CD14-positive monocyte (primary cell): Measurements from ENCODE around the gene MRPL34. TPM values are rescaled to one million over a fixed set of nuclear protein-coding genes. Genes with fewer than 3 reads are reported as not detected.

Experiments used
- DNase-seq, 3 donors: peaks; one replicate each; pipeline ENCODE4 v3.0.0-alpha.2; 2011 to 2022
- H2AFZ ChIP-seq: 2 replicates; pipeline ENCODE4 v1.6.0; 2012; ENCODE audit warnings: mild to moderate bottlenecking, low read depth, low read length, inconsistent platforms; ENCODE audit not compliant: insufficient read depth, poor library complexity, severe bottlenecking
- H3K27ac ChIP-seq, 2 donors: 1 replicate in 1 of 2; 2 replicates in 1 of 2; pipeline ENCODE4 v1.5.1; 2012 to 2013; ENCODE audit warnings: low read length in 2 of 2, control low read depth in 1 of 2, inconsistent platforms in 1 of 2, low read depth in 1 of 2, mild to moderate bottlenecking in 1 of 2
- H3K27me3 ChIP-seq, 2 donors: one replicate each; pipeline versions ENCODE4 v1.6.0 to v1.6.1; 2011 to 2013; ENCODE audit warnings: low read length in 2 of 2; ENCODE audit not compliant: control insufficient read depth in 2 of 2, insufficient read depth in 2 of 2
- H3K36me3 ChIP-seq, 2 donors: replicated peaks in 1 of 2; 1 replicate in 1 of 2; 2 replicates in 1 of 2; pipeline versions ENCODE4 v1.5.1 to v1.6.1; 2012 to 2013; ENCODE audit warnings: low read length in 2 of 2, control low read depth in 1 of 2, inconsistent platforms in 1 of 2, mild to moderate bottlenecking in 1 of 2; ENCODE audit not compliant: insufficient read depth in 2 of 2, control insufficient read depth in 1 of 2
- H3K4me1 ChIP-seq, 2 donors: 1 replicate in 1 of 2; 2 replicates in 1 of 2; pipeline versions ENCODE4 v1.5.1 to v1.6.1; 2012 to 2013; ENCODE audit warnings: low read length in 2 of 2, control low read depth in 1 of 2, inconsistent platforms in 1 of 2, mild to moderate bottlenecking in 1 of 2, moderate library complexity in 1 of 2; ENCODE audit not compliant: insufficient read depth in 2 of 2, control insufficient read depth in 1 of 2
- H3K4me2 ChIP-seq: replicated peaks from 2 replicates; pipeline ENCODE3; 2012; ENCODE audit warnings: low read length, moderate library complexity, mild to moderate bottlenecking; ENCODE audit not compliant: poor library complexity, severe bottlenecking; ENCODE audit errors: extremely low read depth
- H3K4me3 ChIP-seq, 3 experiments: fragments of 200-600 bp in 1 of 3; sonication (generic) in 1 of 3; replicated peaks in 1 of 3; 1 replicate in 2 of 3; 2 replicates in 1 of 3; pipeline ENCODE4 v1.5.1; 2011 to 2013; ENCODE audit warnings: low read length in 3 of 3, mild to moderate bottlenecking in 3 of 3, control low read depth in 2 of 3, low read depth in 2 of 3, inconsistent platforms in 1 of 3, moderate library complexity in 1 of 3
- H3K79me2 ChIP-seq: 2 replicates; pipeline ENCODE4 v1.6.0; 2012; ENCODE audit warnings: mild to moderate bottlenecking, control low read depth, inconsistent platforms, low read length, moderate library complexity; ENCODE audit not compliant: insufficient read depth
- H3K9ac ChIP-seq: 2 replicates; pipeline ENCODE4 v1.6.0; 2017; ENCODE audit warnings: low read length, mild to moderate bottlenecking; ENCODE audit not compliant: insufficient read depth, poor library complexity, severe bottlenecking
- H3K9me3 ChIP-seq, 2 donors: replicated peaks in 1 of 2; 1 replicate in 1 of 2; 2 replicates in 1 of 2; pipeline versions ENCODE4 v1.5.1 to v1.6.1; 2012 to 2013; ENCODE audit warnings: low read length in 2 of 2, control low read depth in 1 of 2; ENCODE audit not compliant: control insufficient read depth in 1 of 2, insufficient read depth in 1 of 2
- H4K20me1 ChIP-seq: 2 replicates; pipeline ENCODE4 v1.6.0; 2012; ENCODE audit warnings: mild to moderate bottlenecking, low read length, control low read depth, moderate library complexity; ENCODE audit not compliant: insufficient read depth
- H3K27ac Mint-ChIP-seq, 7 donors: one replicate each; pipeline ENCODE4 v1.8.0; 2020; ENCODE audit warnings: mild to moderate bottlenecking in 7 of 7, mixed read lengths in 7 of 7, moderate library complexity in 6 of 7, inconsistent platforms in 2 of 7
- H3K27me3 Mint-ChIP-seq, 3 donors: one replicate each; pipeline ENCODE4 v1.8.0; 2021 to 2022; ENCODE audit warnings: low read depth in 3 of 3, mild to moderate bottlenecking in 3 of 3, mixed read lengths in 3 of 3, moderate library complexity in 3 of 3, inconsistent platforms in 1 of 3
- H3K36me3 Mint-ChIP-seq, 2 donors: one replicate each; pipeline ENCODE4 v1.8.0; 2020; ENCODE audit warnings: mixed read lengths in 2 of 2, inconsistent platforms in 1 of 2, mild to moderate bottlenecking in 1 of 2
- H3K4me1 Mint-ChIP-seq: one replicate; pipeline ENCODE4 v1.8.0; 2020; ENCODE audit warnings: mild to moderate bottlenecking, mixed read lengths
- H3K4me3 Mint-ChIP-seq, 2 donors: one replicate each; pipeline ENCODE4 v1.8.0; 2020; ENCODE audit warnings: mild to moderate bottlenecking in 2 of 2, mixed read lengths in 2 of 2, moderate library complexity in 1 of 2
- H3K9me3 Mint-ChIP-seq, 7 donors: one replicate each; pipeline ENCODE4 v1.8.0; 2020 to 2022; ENCODE audit warnings: mixed read lengths in 7 of 7, mild to moderate bottlenecking in 6 of 7, moderate library complexity in 6 of 7, inconsistent platforms in 2 of 7
- WGBS: methylation state at CpG from one replicate; pipeline ENCODE4 v1.1.5; 2013; ENCODE audit warnings: missing lambda C conversion rate; ENCODE audit not compliant: insufficient coverage; 5-methylcytosine and 5-hydroxymethylcytosine counted together
- intact Hi-C, 2 donors: fragments of 100-400 bp; cut with micrococcal nuclease; formaldehyde crosslinking; loops; one replicate each; pipeline versions ENCODE4 v1.15.0 to v1.15.1; 2023
- polyA plus RNA-seq, 3 donors: library from polyadenylated mRNA; depleted of rRNA in 1 of 3; unstranded in 2 of 3; stranded (reverse) in 1 of 3; fragments of 300-500 nt in 2 of 3; fragments of >200 nt in 1 of 3; fragmentation: Illumina TruSeq in 2 of 3; gene quantifications; 1 replicate in 2 of 3; 2 replicates in 1 of 3; pipeline ENCODE4 v1.2.3, GENCODE V29; 2012 to 2021
- TF ChIP-seq, protein P1 (sequence below): fragments of 200-600 bp; IDR thresholded peaks from one replicate; pipeline ENCODE4 v1.8.0; 2022; ENCODE audit warnings: antibody characterized with exemption, mild to moderate bottlenecking

The MRPL34 gene
- polyA plus RNA-seq, 3 donors = 13.2 to 208 (median 155) TPM

DNA sequence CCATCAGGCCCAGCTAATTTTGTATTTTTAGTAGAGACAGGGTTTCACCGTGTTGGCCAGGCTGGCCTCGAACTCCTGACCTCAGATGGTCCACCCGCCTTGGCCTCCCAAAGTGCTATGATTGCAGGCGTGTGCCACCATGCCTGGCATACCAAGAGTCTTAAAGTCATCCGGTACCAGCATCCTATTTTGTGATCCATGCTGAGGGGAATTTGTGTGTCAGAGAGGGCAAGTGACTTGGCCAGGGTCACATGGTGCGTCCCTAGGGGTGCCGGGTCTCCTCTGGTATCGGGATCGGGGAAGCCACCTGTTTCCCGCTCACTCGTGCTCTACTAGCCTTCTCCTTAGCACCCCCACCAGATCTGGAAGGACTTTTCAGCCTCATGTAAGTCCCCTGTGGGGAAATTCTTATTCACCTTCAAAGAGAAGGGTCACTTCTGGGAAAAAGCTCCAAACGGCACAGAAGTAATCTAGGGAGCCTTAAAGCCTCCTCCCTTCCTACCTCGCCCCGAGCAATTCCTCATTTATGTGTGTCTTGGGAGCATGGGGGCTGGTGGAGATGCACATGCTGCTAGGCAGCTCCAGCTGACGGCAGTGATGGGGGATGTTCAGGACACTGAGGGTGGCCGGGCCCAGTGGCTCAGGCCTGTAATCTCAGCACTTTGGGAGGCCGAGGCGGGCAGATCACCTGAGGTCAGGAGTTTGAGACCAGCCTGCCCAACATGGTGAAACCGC, 30.1 kb upstream of the MRPL34 start:
- no peaks in the 10 kb centered on the region for H4K20me1 ChIP-seq
- peaks cover 52 to 70% of the 10 kb centered on the region in 2 donors for H3K36me3 Mint-ChIP-seq
- no peak overlapping the region for H3K4me2 ChIP-seq
- H3K36me3 ChIP-seq = peaks cover 55 to 79% of the 10 kb centered on the region in 2 donors
- no peaks in the 10 kb centered on the region for H3K79me2 ChIP-seq
- peaks cover 7% of the 10 kb centered on the region in 2 donors for H3K4me1 ChIP-seq
- intact Hi-C loops = no loop called here
- H3K4me1 Mint-ChIP-seq = peaks cover 6% of the 10 kb centered on the region
- WGBS = 98% methylated on average over 9 of the region's 19 CpGs
- no peak overlapping the region for H3K9ac ChIP-seq
- no peak overlapping the region for H3K4me3 ChIP-seq
- H3K9me3 Mint-ChIP-seq = no peaks in the 10 kb centered on the region
- H3K4me3 Mint-ChIP-seq = no peak overlapping the region
- H2AFZ ChIP-seq = no peak overlapping the region
- peak overlapping the region in 1 of 7 donors; percentile 66 for H3K27ac Mint-ChIP-seq
- H3K27me3 ChIP-seq = no peaks in the 10 kb centered on the region
- H3K9me3 ChIP-seq = no peaks in the 10 kb centered on the region
- H3K27ac ChIP-seq = no peak overlapping the region
- H3K27me3 Mint-ChIP-seq = peaks cover 0 to 2% (median 0%) of the 10 kb centered on the region in 3 donors
- TF ChIP-seq, protein P1, sequence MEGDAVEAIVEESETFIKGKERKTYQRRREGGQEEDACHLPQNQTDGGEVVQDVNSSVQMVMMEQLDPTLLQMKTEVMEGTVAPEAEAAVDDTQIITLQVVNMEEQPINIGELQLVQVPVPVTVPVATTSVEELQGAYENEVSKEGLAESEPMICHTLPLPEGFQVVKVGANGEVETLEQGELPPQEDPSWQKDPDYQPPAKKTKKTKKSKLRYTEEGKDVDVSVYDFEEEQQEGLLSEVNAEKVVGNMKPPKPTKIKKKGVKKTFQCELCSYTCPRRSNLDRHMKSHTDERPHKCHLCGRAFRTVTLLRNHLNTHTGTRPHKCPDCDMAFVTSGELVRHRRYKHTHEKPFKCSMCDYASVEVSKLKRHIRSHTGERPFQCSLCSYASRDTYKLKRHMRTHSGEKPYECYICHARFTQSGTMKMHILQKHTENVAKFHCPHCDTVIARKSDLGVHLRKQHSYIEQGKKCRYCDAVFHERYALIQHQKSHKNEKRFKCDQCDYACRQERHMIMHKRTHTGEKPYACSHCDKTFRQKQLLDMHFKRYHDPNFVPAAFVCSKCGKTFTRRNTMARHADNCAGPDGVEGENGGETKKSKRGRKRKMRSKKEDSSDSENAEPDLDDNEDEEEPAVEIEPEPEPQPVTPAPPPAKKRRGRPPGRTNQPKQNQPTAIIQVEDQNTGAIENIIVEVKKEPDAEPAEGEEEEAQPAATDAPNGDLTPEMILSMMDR = no peak
- no peak for DNase-seq

- peaks cover 4% of the 10 kb centered on the region for H4K20me1 ChIP-seq
- Mint-ChIP-seq H3K4me1 (peaks cover 19% of the 10 kb centered on the region), H3K9me3 (no peaks in the 10 kb centered on the region), H3K36me3 (peaks cover 33 to 55% of the 10 kb centered on the region in 2 donors), H3K4me3 (no peak overlapping the region), H3K27me3 (peaks cover 0 to 2% (median 0%) of the 10 kb centered on the region in 3 donors), H3K27ac (no peak overlapping the region)
- H3K36me3 ChIP-seq = peaks cover 36 to 58% of the 10 kb centered on the region in 2 donors
- H3K9ac ChIP-seq = no peak overlapping the region
- no peaks in the 10 kb centered on the region for H3K79me2 ChIP-seq
- H3K27me3 ChIP-seq = no peaks in the 10 kb centered on the region
- no peak overlapping the region for H3K4me3 ChIP-seq
- H2AFZ ChIP-seq = no peak overlapping the region
- H3K27ac ChIP-seq = no peak overlapping the region
- no peaks in the 10 kb centered on the region for H3K9me3 ChIP-seq
- no peak for DNase-seq
- peaks cover 26 to 27% of the 10 kb centered on the region in 2 donors for H3K4me1 ChIP-seq
- TF ChIP-seq, protein P1 = no peak
- no peak overlapping the region for H3K4me2 ChIP-seq
- intact Hi-C loops = no loop called here
- WGBS = no CpG with 5 or more reads among the region's 3 CpGs
Observed at GRCh38 chr19:17279436-17279835, 26.2 kb upstream of the MRPL34 start.
